IPS-18a (cell line): ENCODE measurements around the gene AMOTL2.

Experiments used
- H3K27ac ChIP-seq: one replicate; pipeline ENCODE4 v1.5.1; 2013; ENCODE audit warnings: low read length
- H3K27me3 ChIP-seq: one replicate; pipeline ENCODE4 v1.6.1; 2013; ENCODE audit warnings: mild to moderate bottlenecking, low read length; ENCODE audit not compliant: control insufficient read depth, insufficient read depth
- H3K36me3 ChIP-seq: one replicate; pipeline ENCODE4 v1.6.1; 2013; ENCODE audit warnings: low read depth, low read length; ENCODE audit not compliant: control insufficient read depth
- H3K4me1 ChIP-seq: one replicate; pipeline ENCODE4 v1.6.1; 2013; ENCODE audit warnings: low read depth, low read length; ENCODE audit not compliant: control insufficient read depth
- H3K4me3 ChIP-seq: one replicate; pipeline ENCODE4 v1.5.1; 2013; ENCODE audit warnings: low read length
- H3K9ac ChIP-seq: one replicate; pipeline ENCODE4 v1.6.1; 2013; ENCODE audit warnings: mild to moderate bottlenecking, low read length, moderate library complexity
- H3K9me3 ChIP-seq: one replicate; pipeline ENCODE4 v1.6.1; 2013; ENCODE audit warnings: low read depth, low read length; ENCODE audit not compliant: control insufficient read depth

The AMOTL2 gene

GRCh38 chr3:134354612-134355251 is 19.5 kb downstream of the AMOTL2 start:
- no peak overlapping the region for H3K27ac ChIP-seq
- H3K27me3 ChIP-seq = no peaks in the 10 kb centered on the region
- no peak overlapping the region for H3K4me3 ChIP-seq
- peaks cover 17% of the 10 kb centered on the region for H3K4me1 ChIP-seq
- peaks cover 53% of the 10 kb centered on the region for H3K36me3 ChIP-seq
- H3K9me3 ChIP-seq = no peaks in the 10 kb centered on the region
- no peak overlapping the region for H3K9ac ChIP-seq

- H3K4me1 ChIP-seq = peaks cover 17% of the 10 kb centered on the region
- peaks cover 46% of the 10 kb centered on the region for H3K36me3 ChIP-seq
Measured at GRCh38 chr3:134353831-134354611, 20.2 kb downstream of the AMOTL2 start.

GRCh38 chr3:134353171-134353825 is 20.9 kb downstream of the AMOTL2 start:
- peaks cover 14% of the 10 kb centered on the region for H3K4me1 ChIP-seq
- H3K27ac ChIP-seq = no peak overlapping the region
- H3K36me3 ChIP-seq = peaks cover 39% of the 10 kb centered on the region
- H3K9me3 ChIP-seq = no peaks in the 10 kb centered on the region
- no peak overlapping the region for H3K9ac ChIP-seq
- H3K4me3 ChIP-seq = no peak overlapping the region
- H3K27me3 ChIP-seq = no peaks in the 10 kb centered on the region

More at GRCh38 chr3:134353831-134354611, 20.2 kb downstream of the AMOTL2 start:
- Histone ChIP-seq H3K9ac (no peak overlapping the region), H3K27ac (no peak overlapping the region), H3K9me3 (no peaks in the 10 kb centered on the region), H3K27me3 (no peaks in the 10 kb centered on the region), H3K4me3 (no peak overlapping the region)

- no peaks in the 10 kb centered on the region for H3K9me3 ChIP-seq
- H3K27ac ChIP-seq = no peak overlapping the region
- H3K9ac ChIP-seq = no peak overlapping the region
- H3K27me3 ChIP-seq = no peaks in the 10 kb centered on the region
- peaks cover 5% of the 10 kb centered on the region for H3K4me1 ChIP-seq
- H3K36me3 ChIP-seq = peaks cover 27% of the 10 kb centered on the region
- no peak overlapping the region for H3K4me3 ChIP-seq
Measured at GRCh38 chr3:134352031-134352671, 22.1 kb downstream of the AMOTL2 start.

GRCh38 chr3:134351427-134351826 is 22.8 kb downstream of the AMOTL2 start:
- Histone ChIP-seq H3K27me3 (no peaks in the 10 kb centered on the region), H3K4me3 (no peak overlapping the region), H3K36me3 (peaks cover 20% of the 10 kb centered on the region), H3K9ac (no peak overlapping the region), H3K9me3 (no peaks in the 10 kb centered on the region), H3K4me1 (peaks cover 5% of the 10 kb centered on the region), H3K27ac (no peak overlapping the region)

- Histone ChIP-seq H3K36me3 (peaks cover 15% of the 10 kb centered on the region), H3K4me3 (no peak overlapping the region), H3K27me3 (no peaks in the 10 kb centered on the region), H3K9me3 (no peaks in the 10 kb centered on the region), H3K9ac (no peak overlapping the region), H3K4me1 (peaks cover 5% of the 10 kb centered on the region), H3K27ac (no peak overlapping the region)
Measured at GRCh38 chr3:134350861-134351311, 23.4 kb downstream of the AMOTL2 start.

GRCh38 chr3:134350266-134350665 is 24.0 kb downstream of the AMOTL2 start:
- H3K27me3 ChIP-seq = no peaks in the 10 kb centered on the region
- H3K27ac ChIP-seq = no peak overlapping the region
- peaks cover 12% of the 10 kb centered on the region for H3K36me3 ChIP-seq
- H3K9me3 ChIP-seq = no peaks in the 10 kb centered on the region
- no peak overlapping the region for H3K4me3 ChIP-seq
- H3K4me1 ChIP-seq = peaks cover 5% of the 10 kb centered on the region
- no peak overlapping the region for H3K9ac ChIP-seq

GRCh38 chr3:134348524-134348923 is 25.7 kb downstream of the AMOTL2 start:
- Histone ChIP-seq H3K9me3 (no peaks in the 10 kb centered on the region), H3K27ac (no peak overlapping the region), H3K36me3 (no peaks in the 10 kb centered on the region), H3K4me1 (peaks cover 5% of the 10 kb centered on the region), H3K4me3 (no peak overlapping the region), H3K27me3 (no peaks in the 10 kb centered on the region), H3K9ac (no peak overlapping the region)

- Histone ChIP-seq H3K4me3 (no peak overlapping the region), H3K27ac (no peak overlapping the region), H3K36me3 (no peaks in the 10 kb centered on the region), H3K9ac (no peak overlapping the region), H3K9me3 (no peaks in the 10 kb centered on the region), H3K27me3 (no peaks in the 10 kb centered on the region), H3K4me1 (peaks cover 5% of the 10 kb centered on the region)
Measured at GRCh38 chr3:134347551-134347950, 26.7 kb downstream of the AMOTL2 start.

GRCh38 chr3:134346744-134347143 is 27.5 kb downstream of the AMOTL2 start:
- Histone ChIP-seq H3K27me3 (no peaks in the 10 kb centered on the region), H3K4me1 (peaks cover 5% of the 10 kb centered on the region)

GRCh38 chr3:134345202-134345601 is 29.0 kb downstream of the AMOTL2 start:
- H3K27ac ChIP-seq = no peak overlapping the region
- no peak overlapping the region for H3K9ac ChIP-seq
- H3K27me3 ChIP-seq = no peaks in the 10 kb centered on the region
- no peaks in the 10 kb centered on the region for H3K9me3 ChIP-seq
- H3K4me3 ChIP-seq = no peak overlapping the region
- no peaks in the 10 kb centered on the region for H3K4me1 ChIP-seq
- H3K36me3 ChIP-seq = no peaks in the 10 kb centered on the region

More at GRCh38 chr3:134346744-134347143, 27.5 kb downstream of the AMOTL2 start:
- H3K36me3 ChIP-seq = no peaks in the 10 kb centered on the region
- no peak overlapping the region for H3K9ac ChIP-seq
- no peaks in the 10 kb centered on the region for H3K9me3 ChIP-seq
- no peak overlapping the region for H3K27ac ChIP-seq
- H3K4me3 ChIP-seq = no peak overlapping the region
